Measurements from ENCODE around the gene LRMDA.

Gene LRMDA

GRCh38 chr10:75803121-75803520, 371.7 kb downstream of the LRMDA start:
- no peak for DNase-seq

- no peak for DNase-seq
Observed at GRCh38 chr10:75803816-75804552, 372.6 kb downstream of the LRMDA start.

- no peak for DNase-seq
Observed at GRCh38 chr10:75806186-75806585, 374.8 kb downstream of the LRMDA start.

GRCh38 chr10:75807456-75807855, 376.0 kb downstream of the LRMDA start:
- no peak for DNase-seq

- DNase-seq = no peak
Observed at GRCh38 chr10:75809003-75809402, 377.6 kb downstream of the LRMDA start.

GRCh38 chr10:75814014-75814413, 382.6 kb downstream of the LRMDA start:
- DNase-seq = no peak

GRCh38 chr10:75815066-75815465, 383.6 kb downstream of the LRMDA start:
- no peak for DNase-seq

- DNase-seq = no peak
Observed at GRCh38 chr10:75817198-75817597, 385.8 kb downstream of the LRMDA start.

- no peak for DNase-seq
Observed at GRCh38 chr10:75818552-75818951, 387.1 kb downstream of the LRMDA start.

GRCh38 chr10:75825235-75825634, 393.8 kb downstream of the LRMDA start:
- DNase-seq = no peak

- DNase-seq = no peak
Observed at GRCh38 chr10:75825661-75826060, 394.2 kb downstream of the LRMDA start.

GRCh38 chr10:75826846-75827245, 395.4 kb downstream of the LRMDA start:
- no peak for DNase-seq

GRCh38 chr10:75827587-75828021, 396.2 kb downstream of the LRMDA start:
- DNase-seq = no peak

- DNase-seq = no peak
Observed at GRCh38 chr10:75828413-75828812, 397.0 kb downstream of the LRMDA start.

- no peak for DNase-seq
Observed at GRCh38 chr10:75836064-75836463, 404.6 kb downstream of the LRMDA start.

GRCh38 chr10:75838486-75838885, 407.1 kb downstream of the LRMDA start:
- no peak for DNase-seq

- DNase-seq = no peak
Observed at GRCh38 chr10:75839020-75839419, 407.6 kb downstream of the LRMDA start.

GRCh38 chr10:75841266-75841665, 409.8 kb downstream of the LRMDA start:
- no peak for DNase-seq

GRCh38 chr10:75845176-75845947, 413.9 kb downstream of the LRMDA start:
- DNase-seq = no peak

- no peak for DNase-seq
Observed at GRCh38 chr10:75847477-75847876, 416.1 kb downstream of the LRMDA start.

GRCh38 chr10:75851580-75852345, 420.3 kb downstream of the LRMDA start:
- DNase-seq = no peak

GRCh38 chr10:75852851-75853484, 421.5 kb downstream of the LRMDA start:
- DNase-seq = no peak

- DNase-seq = no peak
Observed at GRCh38 chr10:75857269-75857846, 425.9 kb downstream of the LRMDA start.

Measured in activated CD4-positive, alpha-beta T cell treated with anti-CD3 and anti-CD28 coated beads, Interleukin-2, Interleukin-6, amounts not matched to agents 100 ng/mL and 50 ng/mL, durations not matched to agents 16 hours and 8 hours (primary cell).